ENCODE data around the gene DNASE1L2.

- TF ChIP-seq, protein P1, sequence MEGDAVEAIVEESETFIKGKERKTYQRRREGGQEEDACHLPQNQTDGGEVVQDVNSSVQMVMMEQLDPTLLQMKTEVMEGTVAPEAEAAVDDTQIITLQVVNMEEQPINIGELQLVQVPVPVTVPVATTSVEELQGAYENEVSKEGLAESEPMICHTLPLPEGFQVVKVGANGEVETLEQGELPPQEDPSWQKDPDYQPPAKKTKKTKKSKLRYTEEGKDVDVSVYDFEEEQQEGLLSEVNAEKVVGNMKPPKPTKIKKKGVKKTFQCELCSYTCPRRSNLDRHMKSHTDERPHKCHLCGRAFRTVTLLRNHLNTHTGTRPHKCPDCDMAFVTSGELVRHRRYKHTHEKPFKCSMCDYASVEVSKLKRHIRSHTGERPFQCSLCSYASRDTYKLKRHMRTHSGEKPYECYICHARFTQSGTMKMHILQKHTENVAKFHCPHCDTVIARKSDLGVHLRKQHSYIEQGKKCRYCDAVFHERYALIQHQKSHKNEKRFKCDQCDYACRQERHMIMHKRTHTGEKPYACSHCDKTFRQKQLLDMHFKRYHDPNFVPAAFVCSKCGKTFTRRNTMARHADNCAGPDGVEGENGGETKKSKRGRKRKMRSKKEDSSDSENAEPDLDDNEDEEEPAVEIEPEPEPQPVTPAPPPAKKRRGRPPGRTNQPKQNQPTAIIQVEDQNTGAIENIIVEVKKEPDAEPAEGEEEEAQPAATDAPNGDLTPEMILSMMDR (conservative IDR thresholded peaks at IDR 0.05; ENCODE audit: low read length) = no peak
- TF ChIP-seq EZH2phosphoT487 (IDR thresholded peaks at IDR 0.05; ENCODE audit: borderline replicate concordance, low read depth, low read length) = no peak
Measured at GRCh38 chr16:2284001-2284770, 47.9 kb downstream of the DNASE1L2 start.

Measured in OCI-LY7 (cell line).